ENCODE data around the gene SLC9A7.
"Not testable (repeated sequence)": the region's sequence is repeated elsewhere in the genome, so short reads cannot be mapped to it uniquely, and the experiment has no call there.

SLC9A7 gene

GRCh38 chrX:46754586-46755061 lies 4.3 kb downstream of the SLC9A7 start:
- no peak for DNase-seq (ENCODE audit: low read depth in 4 of 4, low spot score in 1 of 4)

DNA sequence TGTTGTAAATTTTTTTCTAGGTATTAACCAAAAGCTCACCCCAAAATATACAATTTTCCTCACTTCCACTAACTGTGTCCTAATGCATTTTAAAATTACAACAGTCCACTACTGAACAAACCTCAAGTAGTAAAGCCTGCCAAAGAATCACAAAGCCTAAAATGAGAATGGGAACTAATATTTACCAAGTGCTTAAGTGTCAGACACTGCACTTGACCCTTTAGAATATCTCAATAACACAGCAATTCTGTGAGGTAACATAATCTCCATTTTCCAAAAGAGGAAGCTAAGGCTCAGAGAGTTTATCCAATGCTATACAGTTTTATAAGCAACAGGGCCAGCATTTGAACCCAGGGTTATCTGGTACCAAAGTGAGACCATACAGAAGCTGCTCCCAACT lies 4.9 kb downstream of the SLC9A7 start:
- no peak for DNase-seq (ENCODE audit: low read depth in 4 of 4, low spot score in 1 of 4)

DNA sequence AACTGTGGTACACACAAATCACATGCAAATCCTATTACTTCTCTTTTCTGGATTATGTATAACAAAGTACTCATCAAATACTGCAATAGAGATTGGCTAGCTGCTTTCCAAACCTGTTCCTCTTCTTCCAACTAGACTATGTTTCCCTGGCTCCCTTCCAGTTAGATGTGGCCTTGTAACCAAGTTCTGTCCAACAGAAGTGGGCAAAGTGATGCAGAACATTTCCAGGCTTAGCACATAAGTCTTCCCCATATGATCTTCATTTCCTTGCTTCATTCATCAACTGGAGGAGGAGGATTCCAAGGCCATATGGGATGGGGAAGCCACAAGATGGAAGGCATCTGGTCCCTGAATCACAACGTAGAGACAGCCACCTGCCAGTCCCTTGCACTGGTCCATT lies 8.0 kb downstream of the SLC9A7 start:
- no peak for DNase-seq (ENCODE audit: low read depth in 4 of 4, low spot score in 1 of 4)

GRCh38 chrX:46744009-46744408 lies 14.9 kb downstream of the SLC9A7 start:
- DNase-seq (ENCODE audit: low read depth in 4 of 4, low spot score in 1 of 4): no peak

DNA sequence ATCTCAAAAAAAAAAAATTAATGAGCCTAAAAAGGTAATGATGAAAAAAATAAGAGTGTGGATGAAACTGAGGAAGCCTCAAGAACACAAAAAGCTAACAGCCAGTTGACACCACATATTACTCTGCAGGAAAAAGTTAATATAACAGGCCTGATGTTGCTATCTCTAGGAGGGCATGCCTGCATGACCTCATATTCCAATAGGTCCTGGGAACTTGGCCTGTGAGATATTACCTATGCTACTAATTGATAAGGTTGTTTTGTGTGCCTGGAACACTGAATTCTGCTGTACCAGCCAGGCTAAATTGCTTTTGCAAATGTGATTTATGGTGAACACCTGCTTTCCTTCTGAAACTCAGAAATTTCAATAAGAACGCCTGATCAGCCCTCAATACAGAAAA lies 15.9 kb downstream of the SLC9A7 start:
- no peak for DNase-seq (ENCODE audit: low read depth in 4 of 4, low spot score in 1 of 4)

- DNase-seq (ENCODE audit: low read depth in 4 of 4, low spot score in 1 of 4): no peak
Observed at GRCh38 chrX:46739736-46740135, 19.2 kb downstream of the SLC9A7 start.

DNA sequence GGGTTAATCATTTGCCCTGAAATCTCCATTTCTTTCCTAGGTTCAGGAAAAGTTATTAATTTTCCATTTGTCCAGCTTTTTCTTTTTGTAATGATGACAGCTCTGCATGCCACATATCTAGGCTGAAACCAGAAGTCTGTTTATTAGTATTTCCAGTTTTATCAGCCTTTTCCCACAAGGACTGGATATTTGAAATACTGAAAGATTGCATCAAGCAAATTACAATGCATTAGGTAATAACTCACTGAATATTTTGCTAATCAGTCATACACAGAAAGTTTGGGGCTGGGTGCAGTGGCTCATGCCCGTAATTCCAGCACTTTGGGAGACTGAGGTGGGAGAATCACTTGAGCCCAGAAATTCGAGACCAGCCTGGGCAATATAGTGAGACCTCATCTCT lies 21.5 kb downstream of the SLC9A7 start:
- DNase-seq (ENCODE audit: low read depth in 4 of 4, low spot score in 1 of 4): no peak

GRCh38 chrX:46737041-46737440 lies 21.9 kb downstream of the SLC9A7 start:
- DNase-seq (ENCODE audit: low read depth in 4 of 4, low spot score in 1 of 4): no peak

DNA sequence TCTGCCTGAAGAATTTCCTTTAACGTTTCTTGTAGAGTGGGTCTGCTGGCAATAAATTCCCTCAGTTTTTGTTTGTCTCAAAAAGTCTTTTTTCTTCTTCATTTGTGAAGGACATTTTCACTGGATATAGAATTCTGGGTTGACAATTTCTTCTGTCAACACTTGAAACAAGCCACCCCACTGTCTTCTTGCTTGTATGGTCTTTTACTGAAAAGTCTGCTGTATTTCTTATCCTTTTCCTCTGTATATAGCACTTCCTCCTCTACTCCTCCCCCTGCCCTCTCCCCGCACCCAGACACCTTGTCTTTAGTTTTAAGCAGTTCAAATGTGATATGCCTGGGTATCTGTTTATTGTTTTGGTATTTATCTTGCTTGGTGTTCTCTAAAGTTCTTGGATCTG lies 23.3 kb downstream of the SLC9A7 start:
- no peak for DNase-seq (ENCODE audit: low read depth in 4 of 4, low spot score in 1 of 4)

- DNase-seq (ENCODE audit: low read depth in 4 of 4, low spot score in 1 of 4): no peak
Observed at GRCh38 chrX:46733226-46733625, 25.7 kb downstream of the SLC9A7 start.

DNA sequence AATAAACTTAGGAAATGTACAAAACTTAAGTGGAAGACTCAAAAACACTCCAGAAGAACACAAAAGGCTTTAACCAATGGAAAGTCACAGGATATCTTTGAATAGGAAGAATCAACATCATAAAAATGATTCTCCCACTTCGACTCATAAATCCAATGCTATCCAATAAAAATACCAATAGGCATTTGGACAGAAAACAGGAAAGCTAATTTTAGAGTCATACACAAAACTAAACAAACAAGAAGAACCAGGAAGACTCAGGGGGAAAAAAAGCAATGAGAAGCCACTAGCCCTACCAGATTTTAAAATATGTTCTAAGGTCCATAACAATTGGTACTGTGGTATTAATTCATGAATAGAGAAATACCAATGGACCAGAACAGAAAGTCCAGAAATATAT lies 28.2 kb downstream of the SLC9A7 start:
- no peak for DNase-seq (ENCODE audit: low read depth in 4 of 4, low spot score in 1 of 4)

GRCh38 chrX:46727441-46727840 lies 31.5 kb downstream of the SLC9A7 start:
- DNase-seq (ENCODE audit: low read depth in 4 of 4, low spot score in 1 of 4): no peak

GRCh38 chrX:46723569-46723927 lies 35.4 kb downstream of the SLC9A7 start:
- not testable (repeated sequence) for DNase-seq (ENCODE audit: low read depth in 4 of 4, low spot score in 1 of 4)

DNA sequence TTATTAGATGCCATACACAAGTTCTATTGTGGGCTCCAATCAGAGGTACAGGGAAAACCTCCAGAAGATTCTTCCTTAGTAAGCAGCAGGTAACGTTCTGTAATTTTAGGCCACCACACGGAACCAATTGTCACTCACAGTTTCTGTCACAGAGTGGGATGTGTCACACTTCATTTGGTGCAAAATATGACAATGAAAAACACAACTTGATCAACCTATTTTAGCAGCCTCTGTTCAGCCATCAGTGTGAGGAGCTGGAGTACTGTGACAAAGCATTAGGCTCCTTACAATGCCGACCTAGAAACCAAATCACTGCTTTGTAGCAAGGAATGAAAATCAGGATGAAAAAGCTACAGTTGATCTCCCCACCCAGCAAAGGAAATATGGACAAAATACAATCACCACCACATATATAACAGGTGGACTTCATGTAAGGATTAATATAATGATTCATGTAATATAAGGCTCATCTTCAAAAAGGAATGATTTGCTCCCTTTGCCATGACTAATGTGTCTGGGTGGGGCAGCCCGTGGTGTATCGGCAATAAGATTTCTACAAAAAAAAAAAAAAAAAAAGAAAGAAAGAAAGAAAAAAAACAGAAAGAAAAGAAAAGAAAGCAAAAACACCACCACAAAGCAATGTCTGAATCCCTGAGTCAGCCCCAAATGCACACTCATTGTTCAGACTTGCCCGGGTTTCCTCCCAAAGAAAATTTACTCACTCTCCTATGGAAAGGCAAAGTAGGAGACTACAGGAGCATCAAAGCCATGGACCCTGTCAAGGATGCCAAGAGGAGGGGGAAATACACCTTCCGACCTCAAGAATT lies 36.0 kb downstream of the SLC9A7 start:
- no peak for DNase-seq (ENCODE audit: low read depth in 4 of 4, low spot score in 1 of 4)

DNA sequence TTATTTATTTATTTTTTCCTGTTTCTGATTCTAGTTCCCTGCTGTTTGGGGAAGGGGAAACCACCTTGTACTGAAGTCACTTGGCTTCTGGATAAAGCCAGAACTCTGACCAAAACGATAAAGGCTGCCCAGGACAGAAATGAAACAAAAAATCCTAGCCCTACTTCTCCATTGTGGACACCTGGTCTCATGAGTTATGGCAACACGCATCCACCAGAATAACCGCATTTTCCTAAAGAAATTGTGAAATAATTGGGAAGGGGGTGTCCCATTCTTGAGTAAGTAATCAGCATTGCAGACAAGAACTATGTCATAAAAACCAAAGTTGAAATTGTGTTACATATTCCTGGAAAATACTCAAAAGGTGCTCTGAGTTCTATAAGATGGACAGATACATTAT lies 42.1 kb downstream of the SLC9A7 start:
- DNase-seq (ENCODE audit: low read depth in 4 of 4, low spot score in 1 of 4): no peak

GRCh38 chrX:46715997-46716396 lies 42.9 kb downstream of the SLC9A7 start:
- no peak for DNase-seq (ENCODE audit: low read depth in 4 of 4, low spot score in 1 of 4)

DNA sequence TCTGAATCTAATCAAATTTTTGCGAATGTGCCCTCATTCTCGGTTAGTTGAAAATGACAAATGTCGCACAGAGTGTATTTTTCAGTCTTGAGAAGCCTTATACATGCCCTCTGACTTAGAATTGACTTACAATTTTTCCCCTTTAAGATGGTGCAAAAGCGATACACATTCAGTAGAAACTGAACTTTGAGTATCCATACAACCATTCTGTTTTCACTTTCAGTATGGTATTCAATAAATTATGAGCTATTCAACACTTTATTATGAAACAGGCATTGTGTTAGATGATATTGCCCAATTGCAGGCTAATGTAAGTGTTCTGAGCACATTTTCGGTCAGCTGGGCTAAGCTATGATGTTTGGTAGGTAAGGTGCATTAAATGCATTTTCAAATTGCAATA lies 43.4 kb downstream of the SLC9A7 start:
- no peak for DNase-seq (ENCODE audit: low read depth in 4 of 4, low spot score in 1 of 4)

- no peak for DNase-seq (ENCODE audit: low read depth in 4 of 4, low spot score in 1 of 4)
Observed at GRCh38 chrX:46713672-46714490, 45.0 kb downstream of the SLC9A7 start.

- DNase-seq (ENCODE audit: low read depth in 4 of 4, low spot score in 1 of 4): no peak
Observed at GRCh38 chrX:46712764-46713163, 46.2 kb downstream of the SLC9A7 start.

GRCh38 chrX:46710927-46711623 lies 47.8 kb downstream of the SLC9A7 start:
- DNase-seq (ENCODE audit: low read depth in 4 of 4, low spot score in 1 of 4): no peak

- DNase-seq (ENCODE audit: low read depth in 4 of 4, low spot score in 1 of 4): no peak
Observed at GRCh38 chrX:46710425-46710824, 48.5 kb downstream of the SLC9A7 start.

Data from stimulated activated CD4-positive, alpha-beta T cell treated with anti-CD3 and anti-CD28 coated beads, Interleukin-1b, Interleukin-23, amount 100 ng/mL, for 24 hours (primary cell).